HCT116 (cell line): ENCODE results near the gene ZCCHC24. TPM values are rescaled to one million over a fixed set of nuclear protein-coding genes. Genes with fewer than 3 reads are reported as not detected.

Source experiments
- ATAC-seq: fragments of 200-7000 bp; cut with Tn5 transposase; 2 replicates; pipeline ENCODE4 v1.9.1; 2020; ENCODE audit warnings: mild to moderate bottlenecking, moderate library complexity
- BruUV-seq: library from RNA; stranded (reverse); fragments of 400-500 nt; replicated peaks from 2 replicates; lab custom pipeline; 2021; lab: Mats Ljungman, UMichigan
- CTCF ChIA-PET: fragments of 300-600 bp; sonication (Branson Sonifier 250); formaldehyde crosslinking; loops from one replicate; lab custom pipeline; 2021; ENCODE audit warnings: antibody characterized with exemption; lab: Charles Lee
- POLR2A ChIA-PET: fragments of 300-600, 350-600 bp; sonication (Branson Sonifier 250); formaldehyde crosslinking; loops from one replicate; lab custom pipeline; 2021; ENCODE audit warnings: antibody characterized with exemption; lab: Charles Lee
- RAD21 ChIA-PET, 2 experiments: fragments of 300-600 bp; sonication (Branson Sonifier 250); formaldehyde crosslinking; loops; one replicate each; lab custom pipeline; 2023; ENCODE audit warnings: low total read pairs in 2 of 2; ENCODE audit not compliant: uncharacterized antibody in 2 of 2, unreplicated experiment in 2 of 2, low non-redundant PET in 1 of 2; lab: Charles Lee
- DNase-seq: peaks from one replicate; pipeline ENCODE4 v3.0.0-alpha.2; 2010; ENCODE audit warnings: low read depth, low spot score
- H2AFZ ChIP-seq: fragments of 200-600 bp; shearing (Covaris generic), sonication (generic); 2 replicates; pipeline ENCODE4 v1.6.1; 2017; ENCODE audit warnings: low read depth, mixed run types, mixed read lengths, antibody characterized with exemption, low read length; ENCODE audit not compliant: poor library complexity, severe bottlenecking
- H3K27ac ChIP-seq: 2 replicates; pipeline ENCODE4 v1.5.1; 2012; ENCODE audit warnings: low read depth, low read length
- H3K27me3 ChIP-seq: fragments of 200-600 bp; sonication (generic); 2 replicates; pipeline ENCODE4 v1.6.1; 2016; ENCODE audit warnings: mixed run types, low read length, mixed read lengths; ENCODE audit not compliant: insufficient read depth
- H3K36me3 ChIP-seq, 2 experiments: fragments of 200-500 bp in 1 of 2; fragments of 200-600 bp in 1 of 2; sonication (Bioruptor generic) in 1 of 2; sonication (generic) in 1 of 2; 2 replicates each; pipeline versions ENCODE4 v1.5.1 to v1.6.1; 2014 to 2016; ENCODE audit warnings: low read length in 2 of 2, inconsistent platforms in 1 of 2, mixed read lengths in 1 of 2, mixed run types in 1 of 2; ENCODE audit not compliant: insufficient read depth in 2 of 2, control insufficient read depth in 1 of 2
- H3K4me1 ChIP-seq, 2 experiments: fragments of 200-600 bp in 1 of 2; sonication (generic) in 1 of 2; 2 replicates each; pipeline versions ENCODE4 v1.5.1 to v1.6.1; 2012 to 2017; ENCODE audit warnings: low read length in 2 of 2, inconsistent platforms in 1 of 2, mild to moderate bottlenecking in 1 of 2, mixed read lengths in 1 of 2, mixed run types in 1 of 2, moderate library complexity in 1 of 2; ENCODE audit not compliant: insufficient read depth in 2 of 2, control insufficient read depth in 1 of 2
- H3K4me2 ChIP-seq: fragments of 200-600 bp; sonication (generic); 2 replicates; pipeline ENCODE4 v1.6.1; 2017; ENCODE audit warnings: mixed run types, low read length, mixed read lengths
- H3K4me3 ChIP-seq, 2 experiments: fragments of 200-600 bp in 1 of 2; sonication (generic) in 1 of 2; replicated peaks in 1 of 2; 2 replicates each; pipeline ENCODE4 v1.5.1; 2011 to 2016; ENCODE audit warnings: low read length in 2 of 2, control low read depth in 1 of 2, low read depth in 1 of 2, mild to moderate bottlenecking in 1 of 2, mixed read lengths in 1 of 2, mixed run types in 1 of 2
- H3K79me2 ChIP-seq: fragments of 200-600 bp; sonication (generic); 2 replicates; pipeline ENCODE4 v1.6.1; 2017; ENCODE audit warnings: mild to moderate bottlenecking, mixed run types, low read length, moderate library complexity, mixed read lengths; ENCODE audit not compliant: insufficient read depth
- H3K9ac ChIP-seq: fragments of 200-600 bp; sonication (generic); 2 replicates; pipeline ENCODE4 v1.6.1; 2016; ENCODE audit warnings: low read length, mixed read lengths
- H3K9me2 ChIP-seq: fragments of 200-600 bp; sonication (generic), shearing (Covaris generic); 2 replicates; pipeline ENCODE4 v1.6.1; 2017; ENCODE audit warnings: mixed run types, mild to moderate bottlenecking, moderate library complexity; ENCODE audit not compliant: insufficient read depth
- H3K9me3 ChIP-seq, 2 experiments: fragments of 200-500 bp in 1 of 2; fragments of 200-600 bp in 1 of 2; sonication (Bioruptor generic) in 1 of 2; sonication (generic) in 1 of 2; 2 replicates each; pipeline ENCODE4 v1.6.1; 2014 to 2017; ENCODE audit warnings: low read length in 2 of 2, mixed read lengths in 2 of 2, inconsistent platforms in 1 of 2, low read depth in 1 of 2, mild to moderate bottlenecking in 1 of 2, mixed run types in 1 of 2, moderate library complexity in 1 of 2; ENCODE audit not compliant: control insufficient read depth in 1 of 2, insufficient read depth in 1 of 2
- H4K20me1 ChIP-seq: fragments of 200-600 bp; sonication (generic), shearing (Covaris generic); 2 replicates; pipeline ENCODE4 v1.6.1; 2017; ENCODE audit warnings: mixed run types, mild to moderate bottlenecking, moderate library complexity; ENCODE audit not compliant: insufficient read depth
- ATF3 ChIP-seq: IDR thresholded peaks from 2 replicates; pipeline ENCODE4 v1.6.1; 2012
- CBX3 ChIP-seq: IDR thresholded peaks from 2 replicates; pipeline ENCODE4 v1.6.1; 2012; ENCODE audit warnings: low read depth
- CTCF ChIP-seq, 3 experiments: fragments of 200-600 bp in 1 of 3; sonication (generic) in 1 of 3; IDR thresholded peaks in 2 of 3; conservative IDR thresholded peaks in 1 of 3; 2 replicates each; pipeline ENCODE4 v1.5.1; 2012 to 2017; ENCODE audit warnings: low read depth in 2 of 3, low read length in 2 of 3, antibody characterized with exemption in 1 of 3, borderline replicate concordance in 1 of 3, control low read depth in 1 of 3, mild to moderate bottlenecking in 1 of 3, mixed read lengths in 1 of 3, mixed run types in 1 of 3, moderate library complexity in 1 of 3; ENCODE audit not compliant: insufficient read depth in 1 of 3
- EGR1 ChIP-seq: IDR thresholded peaks from 2 replicates; pipeline ENCODE4 v1.6.1; 2012; ENCODE audit warnings: low read depth
- FOSL1 ChIP-seq: IDR thresholded peaks from 2 replicates; pipeline ENCODE4 v1.6.1; 2012; ENCODE audit warnings: low read depth
- JUND ChIP-seq: IDR thresholded peaks from 2 replicates; pipeline ENCODE4 v1.6.1; 2012
- POLR2A ChIP-seq: IDR thresholded peaks from 2 replicates; pipeline ENCODE4 v1.7.0; 2011; ENCODE audit warnings: borderline replicate concordance; ENCODE audit not compliant: insufficient read depth, insufficient read length; ENCODE audit errors: extremely low read depth
- POLR2AphosphoS5 ChIP-seq: IDR thresholded peaks from 2 replicates; pipeline ENCODE4 v1.6.1; 2011; ENCODE audit warnings: mild to moderate bottlenecking, low read depth, low read length, moderate library complexity
- RAD21 ChIP-seq: IDR thresholded peaks from 2 replicates; pipeline ENCODE4 v1.6.1; 2012; ENCODE audit warnings: low read depth, mild to moderate bottlenecking
- SIN3A ChIP-seq: IDR thresholded peaks from 2 replicates; pipeline ENCODE4 v1.6.1; 2012; ENCODE audit warnings: low read depth
- SP1 ChIP-seq: IDR thresholded peaks from 2 replicates; pipeline ENCODE4 v1.6.1; 2012; ENCODE audit warnings: low read depth
- TCF7L2 ChIP-seq: IDR thresholded peaks from 2 replicates; pipeline ENCODE4 v1.7.0; 2011; ENCODE audit warnings: borderline replicate concordance, inconsistent platforms; ENCODE audit not compliant: insufficient read depth, insufficient read length; ENCODE audit errors: extremely low read depth
- YY1 ChIP-seq: IDR thresholded peaks from 2 replicates; pipeline ENCODE4 v1.6.1; 2011; ENCODE audit warnings: low read length, low read depth, moderate library complexity, mild to moderate bottlenecking; ENCODE audit not compliant: insufficient replicate concordance; ENCODE audit errors: extremely low read depth
- ZBTB33 ChIP-seq: IDR thresholded peaks from 2 replicates; pipeline ENCODE4 v1.6.1; 2011; ENCODE audit warnings: mild to moderate bottlenecking, low read length, moderate library complexity; ENCODE audit not compliant: insufficient replicate concordance; ENCODE audit errors: extremely low read depth
- intact Hi-C: fragments of 100-400 bp; cut with micrococcal nuclease; formaldehyde crosslinking; loops from 2 replicates; pipeline ENCODE4 v1.10.0; 2022
- total RNA-seq: library from RNA; stranded (reverse); gene quantifications from one replicate; pipeline ENCODE4 v1.2.1, GENCODE V29; 2021; ENCODE audit not compliant: unreplicated experiment

Gene ZCCHC24
- total RNA-seq, 1 experiment from 2014 or later, result 7.0 TPM

- DNase-seq, result no peak
- BruUV-seq, result no TSS peak
- no peaks in the 10 kb centered on the region for H3K36me3 ChIP-seq
- no peaks in the 10 kb centered on the region for H3K27me3 ChIP-seq
- no peaks in the 10 kb centered on the region for H3K4me1 ChIP-seq
- CTCF ChIA-PET, result no interaction called here
- RAD21 ChIA-PET, result no interaction called here
- ATAC-seq, result no peak
- H3K9ac ChIP-seq, result no peak overlapping the region
- H3K4me2 ChIP-seq, result no peak overlapping the region
- H3K27ac ChIP-seq, result no peak overlapping the region
- H3K9me2 ChIP-seq, result no peaks in the 10 kb centered on the region
- no peaks in the 10 kb centered on the region for H3K79me2 ChIP-seq
- H3K4me3 ChIP-seq, result no peak overlapping the region
- intact Hi-C loops, result no loop called here
- no peaks in the 10 kb centered on the region for H3K9me3 ChIP-seq
- H4K20me1 ChIP-seq, result no peaks in the 10 kb centered on the region
- no peak overlapping the region for H2AFZ ChIP-seq
- TF ChIP-seq YY1 (no peak), CTCF (IDR thresholded peaks at IDR 0.05 in 2 of 3, conservative IDR thresholded peaks at IDR 0.05 in 1 of 3; ENCODE audit: borderline replicate concordance in 1 of 3, insufficient read depth in 1 of 3, low read depth in 2 of 3, low read length in 2 of 3) (no peak), SIN3A (no peak)
- POLR2A ChIA-PET, result no interaction called here
These were observed 83.6 kb downstream of the ZCCHC24 start for GRCh38 chr10:79361726-79362397.

GRCh38 chr10:79360499-79361342, 84.7 kb downstream of the ZCCHC24 start:
- Histone ChIP-seq H3K4me1 (no peaks in the 10 kb centered on the region), H2AFZ (no peak overlapping the region), H3K9me3 (no peaks in the 10 kb centered on the region), H3K9ac (no peak overlapping the region), H3K36me3 (no peaks in the 10 kb centered on the region), H4K20me1 (no peaks in the 10 kb centered on the region), H3K79me2 (no peaks in the 10 kb centered on the region), H3K4me3 (no peak overlapping the region), H3K27ac (no peak overlapping the region), H3K27me3 (no peaks in the 10 kb centered on the region), H3K9me2 (no peaks in the 10 kb centered on the region), H3K4me2 (no peak overlapping the region)
- intact Hi-C loops, result no loop called here
- TF ChIP-seq POLR2AphosphoS5 (no peak), FOSL1 (no peak), EGR1 (no peak), ZBTB33 (no peak), TCF7L2 (no peak), CBX3 (no peak), RAD21 (no peak), JUND (no peak), SP1 (no peak), POLR2A (no peak), ATF3 (no peak)
- no TSS peak for BruUV-seq
- ATAC-seq (no peak), DNase-seq (no peak)
- ChIA-PET CTCF (no interaction called here), RAD21 (no interaction called here), POLR2A (no interaction called here)
